Measurements from ENCODE around the gene SERGEF.
A peak's percentile ranks its signal among the peaks of the same experiment; 100 is the strongest.
"Not testable (repeated sequence)": the region's sequence is repeated elsewhere in the genome, so short reads cannot be mapped to it uniquely, and the experiment has no call there.

Gene SERGEF

GRCh38 chr11:18000760-18001159 is 12.1 kb downstream of the SERGEF start:
- DNase-seq (ENCODE audit: low read depth in 3 of 3) = no peak

GRCh38 chr11:18000128-18000527 is 12.7 kb downstream of the SERGEF start:
- DNase-seq (ENCODE audit: low read depth in 3 of 3) = not testable (repeated sequence)

GRCh38 chr11:17992916-17993315 is 19.9 kb downstream of the SERGEF start:
- DNase-seq (ENCODE audit: low read depth in 3 of 3) = no peak

- peak in 1 of 3 donors; percentile 39 for DNase-seq (ENCODE audit: low read depth in 3 of 3)
Observed at GRCh38 chr11:17991783-17992433, 20.9 kb downstream of the SERGEF start.

- no peak for DNase-seq (ENCODE audit: low read depth in 3 of 3)
Observed at GRCh38 chr11:17989306-17989705, 23.5 kb downstream of the SERGEF start.

- DNase-seq (ENCODE audit: low read depth in 3 of 3) = no peak
Observed at GRCh38 chr11:17988465-17988864, 24.4 kb downstream of the SERGEF start.

GRCh38 chr11:17987826-17988225 is 25.0 kb downstream of the SERGEF start:
- DNase-seq (ENCODE audit: low read depth in 3 of 3) = no peak

GRCh38 chr11:17986711-17987220 is 26.1 kb downstream of the SERGEF start:
- DNase-seq (ENCODE audit: low read depth in 3 of 3) = no peak

- DNase-seq (ENCODE audit: low read depth in 3 of 3) = no peak
Observed at GRCh38 chr11:17986007-17986710, 26.7 kb downstream of the SERGEF start.

GRCh38 chr11:17985517-17985916 is 27.3 kb downstream of the SERGEF start:
- no peak for DNase-seq (ENCODE audit: low read depth in 3 of 3)

- no peak for DNase-seq (ENCODE audit: low read depth in 3 of 3)
Observed at GRCh38 chr11:17983569-17983968, 29.3 kb downstream of the SERGEF start.

GRCh38 chr11:17979770-17980371 is 33.0 kb downstream of the SERGEF start:
- peak in 1 of 3 donors; percentile 13 for DNase-seq (ENCODE audit: low read depth in 3 of 3)

GRCh38 chr11:17978553-17979287 is 34.1 kb downstream of the SERGEF start:
- DNase-seq (ENCODE audit: low read depth in 3 of 3) = peak in 1 of 3 donors; percentile 5

GRCh38 chr11:17976651-17977050 is 36.2 kb downstream of the SERGEF start:
- DNase-seq (ENCODE audit: low read depth in 3 of 3) = no peak

GRCh38 chr11:17974246-17974645 is 38.6 kb downstream of the SERGEF start:
- no peak for DNase-seq (ENCODE audit: low read depth in 3 of 3)

GRCh38 chr11:17972987-17973386 is 39.9 kb downstream of the SERGEF start:
- DNase-seq (ENCODE audit: low read depth in 3 of 3) = no peak

- no peak for DNase-seq (ENCODE audit: low read depth in 3 of 3)
Observed at GRCh38 chr11:17968206-17968605, 44.6 kb downstream of the SERGEF start.

GRCh38 chr11:17967661-17968060 is 45.2 kb downstream of the SERGEF start:
- DNase-seq (ENCODE audit: low read depth in 3 of 3) = no peak

GRCh38 chr11:17960091-17960490 is 52.8 kb downstream of the SERGEF start:
- DNase-seq (ENCODE audit: low read depth in 3 of 3) = no peak

- DNase-seq (ENCODE audit: low read depth in 3 of 3) = no peak
Observed at GRCh38 chr11:17958446-17958845, 54.4 kb downstream of the SERGEF start.

GRCh38 chr11:17954395-17955252 is 58.2 kb downstream of the SERGEF start:
- no peak for DNase-seq (ENCODE audit: low read depth in 3 of 3)
